GM18505 (cell line): ENCODE results near the gene ZRANB1.

ENCODE experiments used
- ATAC-seq: cut with Tn5 transposase; IDR thresholded peaks from one replicate; pipeline ENCODE4 v1.9.1; 2021; ENCODE audit not compliant: unreplicated experiment
- POLR2A ChIP-seq: IDR thresholded peaks from 4 replicates; pipeline ENCODE4 v1.6.1; 2011; ENCODE audit warnings: borderline replicate concordance; ENCODE audit not compliant: insufficient read depth, insufficient read length; ENCODE audit errors: extremely low read depth

The ZRANB1 gene

GRCh38 chr10:125023862-125024496 is 82.1 kb downstream of the ZRANB1 start:
- no peak for ATAC-seq
- no peak for TF ChIP-seq POLR2A

- ATAC-seq: no peak
- no peak for TF ChIP-seq POLR2A
Measured at GRCh38 chr10:125024497-125025234, 82.7 kb downstream of the ZRANB1 start.

- no peak for ATAC-seq
Measured at GRCh38 chr10:125025341-125025740, 83.4 kb downstream of the ZRANB1 start.

GRCh38 chr10:125026036-125026931 is 84.4 kb downstream of the ZRANB1 start:
- no peak for ATAC-seq

More at GRCh38 chr10:125025341-125025740, 83.4 kb downstream of the ZRANB1 start:
- TF ChIP-seq POLR2A: no peak

GRCh38 chr10:125026974-125027735 is 85.2 kb downstream of the ZRANB1 start:
- no peak for TF ChIP-seq POLR2A
- ATAC-seq: no peak

More at GRCh38 chr10:125026036-125026931, 84.4 kb downstream of the ZRANB1 start:
- no peak for TF ChIP-seq POLR2A

- TF ChIP-seq POLR2A: no peak
- no peak for ATAC-seq
Measured at GRCh38 chr10:125027871-125028869, 86.2 kb downstream of the ZRANB1 start.

GRCh38 chr10:125029584-125030242 is 87.8 kb downstream of the ZRANB1 start:
- ATAC-seq: no peak
- TF ChIP-seq POLR2A: no peak

- ATAC-seq: no peak
- TF ChIP-seq POLR2A: no peak
Measured at GRCh38 chr10:125030567-125031197, 88.8 kb downstream of the ZRANB1 start.

GRCh38 chr10:125032474-125033020 is 90.6 kb downstream of the ZRANB1 start:
- TF ChIP-seq POLR2A: no peak
- ATAC-seq: no peak

GRCh38 chr10:125033146-125033924 is 91.4 kb downstream of the ZRANB1 start:
- no peak for TF ChIP-seq POLR2A
- ATAC-seq: no peak

- TF ChIP-seq POLR2A: no peak
- no peak for ATAC-seq
Measured at GRCh38 chr10:125034675-125035074, 92.8 kb downstream of the ZRANB1 start.
